IPS DF 6.9 (cell line): ENCODE measurements around the gene EPHB1.

ENCODE experiments used
- DNase-seq: peaks from one replicate; pipeline ENCODE4 v3.0.0-alpha.2; 2013; ENCODE audit warnings: low read depth, low spot score
- H3K27ac ChIP-seq: one replicate; pipeline ENCODE4 v1.5.1; 2013; ENCODE audit warnings: low read length, control low read depth
- H3K27me3 ChIP-seq: 2 replicates; pipeline ENCODE4 v1.6.1; 2013; ENCODE audit warnings: mild to moderate bottlenecking, low read length; ENCODE audit not compliant: control insufficient read depth, insufficient read depth
- H3K36me3 ChIP-seq: 2 replicates; pipeline ENCODE4 v1.6.1; 2013; ENCODE audit warnings: low read length; ENCODE audit not compliant: control insufficient read depth, insufficient read depth
- H3K4me1 ChIP-seq: 2 replicates; pipeline ENCODE4 v1.6.1; 2013; ENCODE audit warnings: low read length; ENCODE audit not compliant: control insufficient read depth, insufficient read depth
- H3K4me3 ChIP-seq: 2 replicates; pipeline ENCODE4 v1.5.1; 2013; ENCODE audit warnings: mild to moderate bottlenecking, low read length
- H3K9me3 ChIP-seq: 2 replicates; pipeline ENCODE4 v1.6.1; 2013; ENCODE audit warnings: low read length, inconsistent platforms; ENCODE audit not compliant: control insufficient read depth, insufficient read depth
- WGBS: extraction: QIAGEN DNeasy Blood & Tissue Kit; methylation state at CpG from one replicate; pipeline ENCODE4 v1.1.7; 2013; ENCODE audit warnings: mixed read lengths, missing lambda C conversion rate; ENCODE audit not compliant: insufficient read length, insufficient coverage; 5-methylcytosine and 5-hydroxymethylcytosine counted together

EPHB1 gene

DNA sequence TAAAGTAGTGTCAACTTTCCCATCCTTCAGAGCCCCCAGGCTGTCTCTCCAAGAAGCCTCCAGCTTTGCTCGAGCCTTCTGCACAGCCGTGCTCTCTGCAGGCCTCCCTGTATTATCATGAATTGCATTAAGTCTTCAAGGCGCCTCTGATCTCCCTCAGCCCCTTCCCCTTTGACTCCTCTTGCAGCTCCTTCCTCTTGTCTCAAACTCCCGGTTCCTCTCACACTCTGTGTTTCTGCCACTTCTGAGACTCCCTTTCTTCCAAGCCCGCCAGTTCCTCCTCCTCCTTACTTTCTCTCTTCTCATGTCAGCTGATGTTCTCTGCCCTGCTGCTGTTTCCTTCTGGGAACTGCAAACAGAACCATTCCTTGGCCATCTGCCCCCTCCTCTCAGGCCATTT lies 418.8 kb downstream of the EPHB1 start:
- no peak for DNase-seq
- Histone ChIP-seq H3K4me3 (no peak overlapping the region), H3K4me1 (peaks cover 4% of the 10 kb centered on the region), H3K9me3 (no peaks in the 10 kb centered on the region), H3K27ac (no peak overlapping the region), H3K27me3 (no peaks in the 10 kb centered on the region), H3K36me3 (no peaks in the 10 kb centered on the region)
- no CpG with 5 or more reads among the region's 5 CpGs for whole genome bisulfite sequencing

- no peak overlapping the region for H3K27ac ChIP-seq
- WGBS = no CpG with 5 or more reads among the region's 5 CpGs
Observed at GRCh38 chr3:135214400-135214799, 419.3 kb downstream of the EPHB1 start.

DNA sequence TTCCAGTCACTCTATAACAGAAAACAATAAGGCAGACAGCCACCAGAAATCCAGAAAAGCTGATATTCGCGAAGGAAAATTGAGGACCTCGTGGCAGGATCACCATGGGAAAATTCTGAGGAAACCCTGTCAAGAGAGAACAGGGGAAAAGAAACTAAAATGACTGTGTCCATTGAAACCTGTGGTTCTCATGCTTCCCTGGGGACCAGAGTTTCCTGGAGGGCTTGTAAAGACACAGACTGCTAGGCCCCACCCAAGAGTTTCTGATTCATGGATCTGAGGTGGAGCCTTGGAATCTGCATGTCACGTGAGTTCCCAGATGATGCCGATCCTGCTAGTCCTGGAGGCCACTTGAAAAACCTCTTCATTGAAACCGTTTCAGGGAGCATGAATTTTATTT lies 420.5 kb downstream of the EPHB1 start:
- no peak overlapping the region for H3K27ac ChIP-seq
- H3K9me3 ChIP-seq = no peaks in the 10 kb centered on the region
- no CpG with 5 or more reads among the region's 6 CpGs for WGBS
- no peaks in the 10 kb centered on the region for H3K27me3 ChIP-seq
- H3K4me3 ChIP-seq = no peak overlapping the region
- no peak for DNase-seq
- H3K4me1 ChIP-seq = peaks cover 5% of the 10 kb centered on the region
- no peaks in the 10 kb centered on the region for H3K36me3 ChIP-seq

More at GRCh38 chr3:135214400-135214799, 419.3 kb downstream of the EPHB1 start:
- H3K4me3 ChIP-seq = no peak overlapping the region
- no peaks in the 10 kb centered on the region for H3K27me3 ChIP-seq
- no peak for DNase-seq
- peaks cover 4% of the 10 kb centered on the region for H3K4me1 ChIP-seq
- H3K36me3 ChIP-seq = no peaks in the 10 kb centered on the region
- H3K9me3 ChIP-seq = no peaks in the 10 kb centered on the region

DNA sequence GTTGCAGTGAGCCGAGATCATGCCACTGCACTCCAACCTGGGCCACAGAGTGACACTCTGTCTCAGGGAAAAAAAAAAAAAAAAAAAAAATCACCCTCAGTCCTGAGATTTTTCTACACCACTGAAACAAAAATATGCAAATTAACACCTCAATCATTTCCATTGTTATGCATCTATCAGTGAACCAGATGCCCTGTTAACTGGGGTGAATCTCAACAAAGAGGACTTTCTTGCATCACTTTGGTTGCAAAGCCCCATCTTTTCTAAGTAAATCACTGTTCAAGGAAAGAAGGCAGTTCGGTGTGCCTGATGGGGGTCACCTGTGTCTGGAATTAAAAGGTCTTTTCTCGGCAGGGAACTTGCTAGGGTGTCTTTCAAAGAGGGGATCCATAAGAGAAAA lies 421.6 kb downstream of the EPHB1 start:
- no peak for DNase-seq
- H3K4me3 ChIP-seq = no peak overlapping the region
- H3K36me3 ChIP-seq = no peaks in the 10 kb centered on the region
- WGBS = no CpG with 5 or more reads among the region's 3 CpGs
- H3K27me3 ChIP-seq = no peaks in the 10 kb centered on the region
- no peak overlapping the region for H3K27ac ChIP-seq
- H3K4me1 ChIP-seq = peaks cover 5% of the 10 kb centered on the region
- H3K9me3 ChIP-seq = no peaks in the 10 kb centered on the region

DNA sequence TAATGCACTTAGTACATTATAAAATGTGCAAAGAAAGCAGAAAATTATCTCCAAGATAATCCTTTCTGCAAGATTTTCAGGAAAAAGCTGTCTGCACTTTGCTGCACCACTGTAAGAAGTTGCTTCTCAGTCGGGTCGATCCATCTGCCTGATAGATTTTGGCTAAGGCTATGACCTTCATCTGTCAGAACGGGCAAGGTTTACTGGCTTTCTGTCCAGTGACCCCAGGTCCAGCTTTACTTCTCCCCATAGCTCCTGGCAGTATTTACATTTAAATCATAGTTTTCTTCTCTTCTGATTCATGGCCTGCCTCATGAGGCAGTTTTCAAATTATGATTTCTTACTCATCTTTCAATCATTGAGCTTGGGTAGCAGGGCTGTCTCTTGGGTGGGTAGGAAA lies 422.7 kb downstream of the EPHB1 start:
- H3K9me3 ChIP-seq = no peaks in the 10 kb centered on the region
- no peak for DNase-seq
- no peaks in the 10 kb centered on the region for H3K27me3 ChIP-seq
- no peak overlapping the region for H3K4me3 ChIP-seq
- peaks cover 5% of the 10 kb centered on the region for H3K4me1 ChIP-seq
- WGBS = no CpG with 5 or more reads among the region's 3 CpGs
- no peaks in the 10 kb centered on the region for H3K36me3 ChIP-seq
- H3K27ac ChIP-seq = no peak overlapping the region

DNA sequence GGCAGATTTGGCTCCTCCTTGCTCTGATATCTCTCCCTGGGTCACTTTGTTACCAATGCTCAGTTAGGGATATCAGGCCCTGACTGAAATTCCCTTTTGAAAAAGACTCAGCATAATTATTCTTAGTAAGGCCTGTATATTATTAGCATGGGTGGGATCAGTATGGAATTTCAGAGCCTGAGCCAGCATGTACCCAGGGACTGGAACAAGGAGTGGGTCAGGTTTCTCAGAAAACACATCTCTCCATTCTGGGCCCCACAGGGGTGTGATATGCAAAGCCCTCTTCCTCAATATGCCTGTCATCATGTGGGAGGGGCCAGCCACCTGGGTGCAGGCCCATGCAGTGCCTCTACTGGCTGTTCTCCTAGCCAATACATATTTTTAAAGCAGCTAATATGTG lies 423.2 kb downstream of the EPHB1 start:
- Histone ChIP-seq H3K27ac (no peak overlapping the region), H3K4me3 (no peak overlapping the region), H3K4me1 (peaks cover 5% of the 10 kb centered on the region), H3K27me3 (no peaks in the 10 kb centered on the region), H3K36me3 (no peaks in the 10 kb centered on the region), H3K9me3 (no peaks in the 10 kb centered on the region)
- no peak for DNase-seq

DNA sequence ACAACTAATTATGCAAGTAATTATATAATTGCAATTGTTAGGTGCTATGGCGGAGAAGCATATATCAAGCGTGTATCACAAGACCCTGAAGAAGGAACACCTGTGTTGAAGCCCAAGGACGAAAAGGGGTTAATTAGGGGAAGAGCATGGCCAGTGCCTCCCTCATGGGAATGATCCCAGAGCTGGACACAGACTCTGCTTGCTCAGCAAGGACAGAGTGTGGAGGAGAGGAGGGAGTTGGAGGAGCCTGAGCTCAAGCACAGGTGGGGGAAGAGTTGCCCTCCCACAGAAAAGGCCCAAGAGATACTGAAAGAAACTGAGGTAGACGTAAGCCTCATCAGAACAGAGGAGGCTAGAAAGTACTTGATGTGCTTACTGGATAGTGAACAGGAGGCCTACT lies 423.7 kb downstream of the EPHB1 start:
- Histone ChIP-seq H3K27me3 (no peaks in the 10 kb centered on the region), H3K27ac (no peak overlapping the region), H3K9me3 (no peaks in the 10 kb centered on the region), H3K4me3 (no peak overlapping the region), H3K36me3 (no peaks in the 10 kb centered on the region), H3K4me1 (peaks cover 5% of the 10 kb centered on the region)
- WGBS = no CpG with 5 or more reads among the region's 4 CpGs
- DNase-seq = no peak

GRCh38 chr3:135224815-135225362 lies 429.8 kb downstream of the EPHB1 start:
- H3K27me3 ChIP-seq = no peaks in the 10 kb centered on the region
- no peaks in the 10 kb centered on the region for H3K9me3 ChIP-seq
- 0 out of 2 replicates have a peak, but pooled peaks cover 1% of the 10 kb centered on the region for H3K4me1 ChIP-seq
- no peaks in the 10 kb centered on the region for H3K36me3 ChIP-seq
- no peak overlapping the region for H3K27ac ChIP-seq
- no peak for DNase-seq
- no peak overlapping the region for H3K4me3 ChIP-seq
- no CpG with 5 or more reads among the region's 5 CpGs for whole genome bisulfite sequencing

DNA sequence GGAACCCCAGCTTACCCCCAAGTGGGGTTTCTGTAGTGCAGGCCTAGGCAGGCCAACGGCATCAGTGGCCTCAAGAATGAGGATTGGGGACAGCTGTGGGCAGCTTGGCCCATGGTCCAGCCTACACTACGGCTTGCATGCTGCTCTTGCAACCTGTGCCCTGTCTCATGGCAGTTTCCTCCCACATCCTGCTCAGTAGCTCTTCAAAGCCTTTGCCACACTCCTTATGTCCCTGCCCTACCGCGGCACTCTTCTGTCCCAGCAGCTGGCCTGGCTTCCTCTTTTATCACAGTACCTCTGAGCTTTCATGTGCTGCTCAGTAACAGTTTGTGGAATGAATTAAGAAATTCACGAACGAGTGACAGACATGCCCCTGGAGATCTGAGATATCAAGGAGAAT lies 431.0 kb downstream of the EPHB1 start:
- Histone ChIP-seq H3K4me1 (no peaks in the 10 kb centered on the region), H3K27me3 (no peaks in the 10 kb centered on the region), H3K27ac (no peak overlapping the region), H3K4me3 (no peak overlapping the region), H3K36me3 (no peaks in the 10 kb centered on the region), H3K9me3 (no peaks in the 10 kb centered on the region)
- no peak for DNase-seq
- WGBS = no CpG with 5 or more reads among the region's 6 CpGs

DNA sequence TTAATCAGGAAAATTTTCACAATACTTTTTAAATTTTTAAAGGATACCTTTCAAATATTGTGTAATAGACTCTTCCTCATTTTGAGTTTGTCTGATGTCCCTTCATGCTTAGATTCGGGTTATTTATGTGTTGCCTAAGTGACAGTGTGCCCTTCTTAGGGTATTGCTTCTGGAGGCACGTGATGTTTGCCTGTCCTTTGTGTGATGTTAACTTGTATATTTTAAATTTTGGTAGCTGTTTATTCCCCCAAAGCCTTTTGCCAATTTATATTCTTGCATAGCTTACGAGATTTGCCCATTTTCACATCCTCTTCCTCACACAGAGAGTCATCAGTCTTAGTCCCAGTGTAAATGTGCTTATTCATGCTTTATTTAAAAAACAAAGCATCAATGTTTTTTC lies 433.1 kb downstream of the EPHB1 start:
- Histone ChIP-seq H3K36me3 (no peaks in the 10 kb centered on the region), H3K27me3 (no peaks in the 10 kb centered on the region), H3K27ac (no peak overlapping the region), H3K4me1 (peaks cover 2% of the 10 kb centered on the region; the same call in 1 of the 2 replicates), H3K9me3 (no peaks in the 10 kb centered on the region), H3K4me3 (no peak overlapping the region)
- no CpG with 5 or more reads among the region's 3 CpGs for WGBS
- no peak for DNase-seq

DNA sequence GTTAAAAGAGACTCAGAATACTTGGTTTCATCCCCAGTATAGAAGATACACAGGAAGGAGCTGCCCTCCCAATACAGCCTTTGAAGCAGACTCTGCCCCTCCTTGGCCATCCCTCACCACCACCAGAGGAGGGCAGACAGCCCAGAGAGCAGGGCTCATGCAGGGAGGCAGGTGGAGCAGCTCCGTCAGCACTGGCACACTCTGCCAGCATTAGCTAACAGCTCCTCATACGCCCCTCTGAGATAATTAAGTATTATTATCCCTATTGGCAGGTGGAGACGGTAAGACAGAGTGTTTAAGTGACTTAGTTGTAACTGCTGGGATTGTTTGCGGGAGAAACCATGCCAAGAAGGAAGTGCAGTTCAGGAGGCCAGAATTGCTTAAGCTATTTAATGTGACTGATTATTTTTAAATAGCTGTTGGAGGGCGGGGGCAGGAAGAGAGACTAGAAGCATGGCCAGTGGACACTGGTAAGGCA lies 434.0 kb downstream of the EPHB1 start:
- no CpG with 5 or more reads among the region's 5 CpGs for WGBS
- Histone ChIP-seq H3K27ac (no peak overlapping the region), H3K9me3 (no peaks in the 10 kb centered on the region), H3K27me3 (no peaks in the 10 kb centered on the region), H3K4me1 (peaks cover 2% of the 10 kb centered on the region; the same call in 1 of the 2 replicates), H3K36me3 (no peaks in the 10 kb centered on the region), H3K4me3 (no peak overlapping the region)
- no peak for DNase-seq
